ENCODE measurements around the gene DNER.

DNA sequence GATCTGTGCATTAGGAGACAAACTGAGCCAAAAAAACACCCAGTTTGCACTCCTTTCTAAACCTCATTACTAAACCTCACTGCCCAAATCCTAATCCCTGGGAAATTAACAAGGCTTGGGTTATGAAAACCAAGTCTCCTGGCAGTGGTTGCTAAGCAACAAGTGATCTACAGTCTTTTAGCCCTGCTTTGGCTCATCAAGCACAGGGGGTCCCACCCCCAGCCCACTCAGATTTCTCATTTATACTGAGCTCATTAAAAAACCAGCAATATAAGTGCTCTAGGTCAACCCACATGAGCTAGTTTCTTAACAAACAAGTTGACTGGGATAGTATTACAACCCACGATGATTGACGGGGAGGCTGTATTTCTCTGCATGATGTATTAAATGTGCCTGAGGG lies 18.4 kb downstream of the DNER start:
- TF ChIP-seq, protein P1, sequence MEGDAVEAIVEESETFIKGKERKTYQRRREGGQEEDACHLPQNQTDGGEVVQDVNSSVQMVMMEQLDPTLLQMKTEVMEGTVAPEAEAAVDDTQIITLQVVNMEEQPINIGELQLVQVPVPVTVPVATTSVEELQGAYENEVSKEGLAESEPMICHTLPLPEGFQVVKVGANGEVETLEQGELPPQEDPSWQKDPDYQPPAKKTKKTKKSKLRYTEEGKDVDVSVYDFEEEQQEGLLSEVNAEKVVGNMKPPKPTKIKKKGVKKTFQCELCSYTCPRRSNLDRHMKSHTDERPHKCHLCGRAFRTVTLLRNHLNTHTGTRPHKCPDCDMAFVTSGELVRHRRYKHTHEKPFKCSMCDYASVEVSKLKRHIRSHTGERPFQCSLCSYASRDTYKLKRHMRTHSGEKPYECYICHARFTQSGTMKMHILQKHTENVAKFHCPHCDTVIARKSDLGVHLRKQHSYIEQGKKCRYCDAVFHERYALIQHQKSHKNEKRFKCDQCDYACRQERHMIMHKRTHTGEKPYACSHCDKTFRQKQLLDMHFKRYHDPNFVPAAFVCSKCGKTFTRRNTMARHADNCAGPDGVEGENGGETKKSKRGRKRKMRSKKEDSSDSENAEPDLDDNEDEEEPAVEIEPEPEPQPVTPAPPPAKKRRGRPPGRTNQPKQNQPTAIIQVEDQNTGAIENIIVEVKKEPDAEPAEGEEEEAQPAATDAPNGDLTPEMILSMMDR (IDR thresholded peaks at IDR 0.05), result no peak
- no peak for TF ChIP-seq POLR2A (IDR thresholded peaks at IDR 0.05)
- TF ChIP-seq POLR2AphosphoS5 (IDR thresholded peaks at IDR 0.05), result no peak
